ENCODE measurements around the gene RTTN. TPM values are rescaled to one million over a fixed set of nuclear protein-coding genes. Genes with fewer than 3 reads are reported as not detected.
"Not testable (repeated sequence)": the region's sequence is repeated elsewhere in the genome, so short reads cannot be mapped to it uniquely, and the experiment has no call there.

Gene RTTN
- total and polyA plus RNA-seq, 2 experiments from 2014 or later = 7.2 to 31.0 TPM

- H3K4me3 Mint-ChIP-seq; H3K4me2 ChIP-seq; H3K79me2 ChIP-seq (replicated peaks; ENCODE audit: insufficient read depth); H3K9me3 Mint-ChIP-seq; H3K27me3 ChIP-seq (ENCODE audit: insufficient read depth); H3K27ac ChIP-seq (ENCODE audit: low read depth); H3K4me1 ChIP-seq (ENCODE audit: insufficient read depth); H3F3A ChIP-seq (replicated peaks; ENCODE audit: low read depth); ATAC-seq; H3K4me1 Mint-ChIP-seq; H3K27me3 Mint-ChIP-seq (ENCODE audit: insufficient read depth, low read depth, poor library complexity); H2AFZ ChIP-seq; H3K27ac Mint-ChIP-seq; H4K20me1 ChIP-seq (replicated peaks; ENCODE audit: insufficient read depth); H3K36me3 ChIP-seq (ENCODE audit: insufficient read depth); DNase-seq (ENCODE audit: low spot score); H3K9me2 ChIP-seq (ENCODE audit: insufficient read depth); H3K36me3 Mint-ChIP-seq (ENCODE audit: low read depth); H3K4me3 ChIP-seq: not testable (repeated sequence)
Observed at GRCh38 chr18:70249861-70250260, 44.4 kb upstream of the RTTN start.

GRCh38 chr18:70249118-70249517 lies 43.6 kb upstream of the RTTN start:
- Histone ChIP-seq H3K4me1 (ENCODE audit: insufficient read depth) (no peaks in the 10 kb centered on the region), H3K4me2 (no peak overlapping the region), H3K79me2 (replicated peaks; ENCODE audit: insufficient read depth) (no peaks in the 10 kb centered on the region), H3F3A (replicated peaks; ENCODE audit: low read depth) (no peaks in the 10 kb centered on the region), H3K36me3 (ENCODE audit: insufficient read depth) (no peaks in the 10 kb centered on the region), H3K4me3 (no peak overlapping the region), H2AFZ (no peak overlapping the region; the same call in 1 of the 2 replicates), H4K20me1 (replicated peaks; ENCODE audit: insufficient read depth) (no peaks in the 10 kb centered on the region), H3K9me2 (ENCODE audit: insufficient read depth) (no peaks in the 10 kb centered on the region), H3K27ac (ENCODE audit: low read depth) (no peak overlapping the region), H3K27me3 (ENCODE audit: insufficient read depth) (no peaks in the 10 kb centered on the region)
- ATAC-seq = no peak
- Mint-ChIP-seq H3K27me3 (ENCODE audit: insufficient read depth, low read depth, poor library complexity) (no peaks in the 10 kb centered on the region), H3K9me3 (no peaks in the 10 kb centered on the region; the same call in 2 of the 3 replicates), H3K27ac (no peak overlapping the region), H3K36me3 (ENCODE audit: low read depth) (no peaks in the 10 kb centered on the region), H3K4me3 (no peak overlapping the region), H3K4me1 (no peaks in the 10 kb centered on the region)
- no peak for DNase-seq (ENCODE audit: low spot score)
- TF ChIP-seq ZNF462 (CRISPR knock-in tag; IDR thresholded peaks at IDR 0.05) (no peak), ZNF114 (CRISPR knock-in tag; IDR thresholded peaks at IDR 0.05) (no peak), POLR2AphosphoS5 (IDR thresholded peaks at IDR 0.05; ENCODE audit: low read depth) (no peak), STAT1 (IDR thresholded peaks at IDR 0.05; ENCODE audit: unreplicated experiment) (no peak), ZNF331 (CRISPR knock-in tag; IDR thresholded peaks at IDR 0.05; ENCODE audit: low read depth) (no peak), CTCF (conservative IDR thresholded peaks at IDR 0.05; ENCODE audit: low read depth in 2 of 2) (no peak), REST (IDR thresholded peaks at IDR 0.05; ENCODE audit: unreplicated experiment) (no peak), ETS1 (IDR thresholded peaks at IDR 0.05) (no peak), NANOG (IDR thresholded peaks at IDR 0.05; ENCODE audit: borderline replicate concordance) (no peak), EZH2 (IDR thresholded peaks at IDR 0.05; ENCODE audit: low read depth, unreplicated experiment) (no peak)

Measured in GM23338 (cell line).